ENCODE results near the gene CCL21. TPM values are rescaled to one million over a fixed set of nuclear protein-coding genes. Genes with fewer than 3 reads are reported as not detected.
A peak's percentile ranks its signal among the peaks of the same experiment; 100 is the strongest.

Gene CCL21
- total and polyA plus RNA-seq, 2 of the 8 experiments (the other 6 are each of a cell fraction or from before 2014, with no cell fraction given) = not detected

DNA sequence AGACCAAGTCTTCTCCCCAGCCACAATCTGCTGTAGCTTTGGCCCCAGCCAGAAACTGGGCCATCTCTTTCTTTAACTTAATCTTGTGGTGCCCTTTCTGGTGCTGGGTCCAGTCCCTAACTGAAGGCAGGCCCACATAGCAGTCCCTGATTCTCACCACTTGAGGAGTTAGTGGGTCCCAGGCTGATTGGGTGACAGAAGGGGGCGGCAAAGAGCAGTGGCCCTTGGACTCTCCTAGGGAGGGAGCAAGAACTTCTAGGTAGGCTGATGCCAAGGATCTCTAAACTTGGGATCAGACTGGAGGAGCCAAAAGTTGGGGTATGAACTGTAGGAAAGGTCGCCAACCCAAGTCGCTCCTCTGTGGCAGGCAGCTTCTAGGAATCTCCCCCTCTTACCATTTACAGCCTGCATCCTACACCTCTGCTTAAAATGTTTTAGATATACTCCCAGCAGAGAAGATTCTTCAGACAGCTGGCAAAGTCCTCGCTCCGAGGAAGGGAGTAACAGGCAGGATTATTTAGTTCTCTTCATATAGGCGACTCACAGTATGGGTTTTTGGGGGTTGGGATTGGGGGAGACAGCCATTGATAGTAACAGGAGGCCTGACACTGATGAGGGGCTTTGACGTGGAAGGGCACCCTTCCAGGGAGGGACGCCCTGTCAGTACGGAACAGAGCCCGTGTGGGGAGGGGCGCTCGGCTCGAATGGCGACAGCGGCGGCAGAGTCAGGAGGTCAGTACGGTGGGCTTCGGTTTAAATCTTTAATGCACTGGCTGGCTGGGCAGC lies 45.5 kb downstream of the CCL21 start (continued):
- TF ChIP-seq, protein P1, sequence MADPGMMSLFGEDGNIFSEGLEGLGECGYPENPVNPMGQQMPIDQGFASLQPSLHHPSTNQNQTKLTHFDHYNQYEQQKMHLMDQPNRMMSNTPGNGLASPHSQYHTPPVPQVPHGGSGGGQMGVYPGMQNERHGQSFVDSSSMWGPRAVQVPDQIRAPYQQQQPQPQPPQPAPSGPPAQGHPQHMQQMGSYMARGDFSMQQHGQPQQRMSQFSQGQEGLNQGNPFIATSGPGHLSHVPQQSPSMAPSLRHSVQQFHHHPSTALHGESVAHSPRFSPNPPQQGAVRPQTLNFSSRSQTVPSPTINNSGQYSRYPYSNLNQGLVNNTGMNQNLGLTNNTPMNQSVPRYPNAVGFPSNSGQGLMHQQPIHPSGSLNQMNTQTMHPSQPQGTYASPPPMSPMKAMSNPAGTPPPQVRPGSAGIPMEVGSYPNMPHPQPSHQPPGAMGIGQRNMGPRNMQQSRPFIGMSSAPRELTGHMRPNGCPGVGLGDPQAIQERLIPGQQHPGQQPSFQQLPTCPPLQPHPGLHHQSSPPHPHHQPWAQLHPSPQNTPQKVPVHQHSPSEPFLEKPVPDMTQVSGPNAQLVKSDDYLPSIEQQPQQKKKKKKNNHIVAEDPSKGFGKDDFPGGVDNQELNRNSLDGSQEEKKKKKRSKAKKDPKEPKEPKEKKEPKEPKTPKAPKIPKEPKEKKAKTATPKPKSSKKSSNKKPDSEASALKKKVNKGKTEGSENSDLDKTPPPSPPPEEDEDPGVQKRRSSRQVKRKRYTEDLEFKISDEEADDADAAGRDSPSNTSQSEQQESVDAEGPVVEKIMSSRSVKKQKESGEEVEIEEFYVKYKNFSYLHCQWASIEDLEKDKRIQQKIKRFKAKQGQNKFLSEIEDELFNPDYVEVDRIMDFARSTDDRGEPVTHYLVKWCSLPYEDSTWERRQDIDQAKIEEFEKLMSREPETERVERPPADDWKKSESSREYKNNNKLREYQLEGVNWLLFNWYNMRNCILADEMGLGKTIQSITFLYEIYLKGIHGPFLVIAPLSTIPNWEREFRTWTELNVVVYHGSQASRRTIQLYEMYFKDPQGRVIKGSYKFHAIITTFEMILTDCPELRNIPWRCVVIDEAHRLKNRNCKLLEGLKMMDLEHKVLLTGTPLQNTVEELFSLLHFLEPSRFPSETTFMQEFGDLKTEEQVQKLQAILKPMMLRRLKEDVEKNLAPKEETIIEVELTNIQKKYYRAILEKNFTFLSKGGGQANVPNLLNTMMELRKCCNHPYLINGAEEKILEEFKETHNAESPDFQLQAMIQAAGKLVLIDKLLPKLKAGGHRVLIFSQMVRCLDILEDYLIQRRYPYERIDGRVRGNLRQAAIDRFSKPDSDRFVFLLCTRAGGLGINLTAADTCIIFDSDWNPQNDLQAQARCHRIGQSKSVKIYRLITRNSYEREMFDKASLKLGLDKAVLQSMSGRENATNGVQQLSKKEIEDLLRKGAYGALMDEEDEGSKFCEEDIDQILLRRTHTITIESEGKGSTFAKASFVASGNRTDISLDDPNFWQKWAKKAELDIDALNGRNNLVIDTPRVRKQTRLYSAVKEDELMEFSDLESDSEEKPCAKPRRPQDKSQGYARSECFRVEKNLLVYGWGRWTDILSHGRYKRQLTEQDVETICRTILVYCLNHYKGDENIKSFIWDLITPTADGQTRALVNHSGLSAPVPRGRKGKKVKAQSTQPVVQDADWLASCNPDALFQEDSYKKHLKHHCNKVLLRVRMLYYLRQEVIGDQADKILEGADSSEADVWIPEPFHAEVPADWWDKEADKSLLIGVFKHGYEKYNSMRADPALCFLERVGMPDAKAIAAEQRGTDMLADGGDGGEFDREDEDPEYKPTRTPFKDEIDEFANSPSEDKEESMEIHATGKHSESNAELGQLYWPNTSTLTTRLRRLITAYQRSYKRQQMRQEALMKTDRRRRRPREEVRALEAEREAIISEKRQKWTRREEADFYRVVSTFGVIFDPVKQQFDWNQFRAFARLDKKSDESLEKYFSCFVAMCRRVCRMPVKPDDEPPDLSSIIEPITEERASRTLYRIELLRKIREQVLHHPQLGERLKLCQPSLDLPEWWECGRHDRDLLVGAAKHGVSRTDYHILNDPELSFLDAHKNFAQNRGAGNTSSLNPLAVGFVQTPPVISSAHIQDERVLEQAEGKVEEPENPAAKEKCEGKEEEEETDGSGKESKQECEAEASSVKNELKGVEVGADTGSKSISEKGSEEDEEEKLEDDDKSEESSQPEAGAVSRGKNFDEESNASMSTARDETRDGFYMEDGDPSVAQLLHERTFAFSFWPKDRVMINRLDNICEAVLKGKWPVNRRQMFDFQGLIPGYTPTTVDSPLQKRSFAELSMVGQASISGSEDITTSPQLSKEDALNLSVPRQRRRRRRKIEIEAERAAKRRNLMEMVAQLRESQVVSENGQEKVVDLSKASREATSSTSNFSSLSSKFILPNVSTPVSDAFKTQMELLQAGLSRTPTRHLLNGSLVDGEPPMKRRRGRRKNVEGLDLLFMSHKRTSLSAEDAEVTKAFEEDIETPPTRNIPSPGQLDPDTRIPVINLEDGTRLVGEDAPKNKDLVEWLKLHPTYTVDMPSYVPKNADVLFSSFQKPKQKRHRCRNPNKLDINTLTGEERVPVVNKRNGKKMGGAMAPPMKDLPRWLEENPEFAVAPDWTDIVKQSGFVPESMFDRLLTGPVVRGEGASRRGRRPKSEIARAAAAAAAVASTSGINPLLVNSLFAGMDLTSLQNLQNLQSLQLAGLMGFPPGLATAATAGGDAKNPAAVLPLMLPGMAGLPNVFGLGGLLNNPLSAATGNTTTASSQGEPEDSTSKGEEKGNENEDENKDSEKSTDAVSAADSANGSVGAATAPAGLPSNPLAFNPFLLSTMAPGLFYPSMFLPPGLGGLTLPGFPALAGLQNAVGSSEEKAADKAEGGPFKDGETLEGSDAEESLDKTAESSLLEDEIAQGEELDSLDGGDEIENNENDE (IDR thresholded peaks at IDR 0.05; ENCODE audit: insufficient replicate concordance, low read length) = no peak
- TF ChIP-seq MAFK (IDR thresholded peaks at IDR 0.05; ENCODE audit: low read depth, low read length) (no peak), RXRA (IDR thresholded peaks at IDR 0.05; ENCODE audit: insufficient read depth, low read depth, low read length) (no peak), ATF3 (IDR thresholded peaks at IDR 0.05; ENCODE audit: insufficient read depth, low read depth, low read length) (peak; percentile 59; the same call in 1 of the 2 replicates), EGR1 (IDR thresholded peaks at IDR 0.05; ENCODE audit: borderline replicate concordance, low read depth, low read length) (no peak), NANOG (IDR thresholded peaks at IDR 0.05; ENCODE audit: insufficient read depth, low read depth, low read length, poor library complexity, severe bottlenecking) (no peak), RBBP5 (IDR thresholded peaks at IDR 0.05; ENCODE audit: borderline replicate concordance, low read depth, low read length) (no peak), CEBPB (IDR thresholded peaks at IDR 0.05; ENCODE audit: low read depth, low read length) (no peak), SP2 (IDR thresholded peaks at IDR 0.05; ENCODE audit: low read length) (no peak), CREB1 (IDR thresholded peaks at IDR 0.05) (peak; percentile 16; the same call in 1 of the 2 replicates)

Measured in H1 (cell line).